ENCODE data around the gene COL1A2. TPM values are rescaled to one million over a fixed set of nuclear protein-coding genes. Genes with fewer than 3 reads are reported as not detected.

The COL1A2 gene
- total and polyA plus RNA-seq, 5 donors from 2014 or later: not detected

GRCh38 chr7:94357076-94357475 lies 37.6 kb upstream of the COL1A2 start:
- no peaks in the 10 kb centered on the region for H3K36me3 Mint-ChIP-seq

GRCh38 chr7:94360926-94361325 lies 33.8 kb upstream of the COL1A2 start:
- Histone ChIP-seq H3K4me3 (ENCODE audit: low read depth, low read length) (no peak overlapping the region), H3K9me3 (ENCODE audit: control insufficient read depth in 2 of 2, low read length in 2 of 2) (no peaks in the 10 kb centered on the region), H3K4me1 (ENCODE audit: control insufficient read depth, insufficient read depth, low read length, poor library complexity, severe bottlenecking) (no peaks in the 10 kb centered on the region), H3K27ac (ENCODE audit: insufficient read depth, low read length, poor library complexity, severe bottlenecking) (no peak overlapping the region), H3K27me3 (ENCODE audit: control insufficient read depth, insufficient read depth, low read length) (no peaks in the 10 kb centered on the region), H3K36me3 (ENCODE audit: control insufficient read depth, insufficient read depth, low read length) (no peaks in the 10 kb centered on the region)
- ATAC-seq (ENCODE audit: low read depth in 2 of 2) (no peak), DNase-seq (no peak)
- peaks cover 0 to 7% (median 2%) of the 10 kb centered on the region in 7 donors for H3K9me3 Mint-ChIP-seq
- no peak overlapping the region for H3K4me3 Mint-ChIP-seq
- no peaks in the 10 kb centered on the region for H3K4me1 Mint-ChIP-seq
- no peaks in the 10 kb centered on the region for H3K36me3 Mint-ChIP-seq
- no peaks in the 10 kb centered on the region for H3K27me3 Mint-ChIP-seq
- no peak overlapping the region for H3K27ac Mint-ChIP-seq

More at GRCh38 chr7:94357076-94357475, 37.6 kb upstream of the COL1A2 start:
- Mint-ChIP-seq H3K27ac (no peak overlapping the region), H3K27me3 (no peaks in the 10 kb centered on the region), H3K4me1 (no peaks in the 10 kb centered on the region), H3K4me3 (no peak overlapping the region), H3K9me3 (peaks cover 0 to 6% (median 0%) of the 10 kb centered on the region in 7 donors)
- Histone ChIP-seq H3K9me3 (ENCODE audit: control insufficient read depth in 2 of 2, low read length in 2 of 2) (no peaks in the 10 kb centered on the region), H3K36me3 (ENCODE audit: control insufficient read depth, insufficient read depth, low read length) (no peaks in the 10 kb centered on the region), H3K4me1 (ENCODE audit: control insufficient read depth, insufficient read depth, low read length, poor library complexity, severe bottlenecking) (no peaks in the 10 kb centered on the region), H3K27me3 (ENCODE audit: control insufficient read depth, insufficient read depth, low read length) (no peaks in the 10 kb centered on the region), H3K27ac (ENCODE audit: insufficient read depth, low read length, poor library complexity, severe bottlenecking) (no peak overlapping the region), H3K4me3 (ENCODE audit: low read depth, low read length) (no peak overlapping the region)
- DNase-seq: no peak
- ATAC-seq (ENCODE audit: low read depth in 2 of 2): no peak

- H3K36me3 Mint-ChIP-seq: no peaks in the 10 kb centered on the region
Measured at GRCh38 chr7:94362276-94362675, 32.4 kb upstream of the COL1A2 start.

GRCh38 chr7:94364816-94365215 lies 29.9 kb upstream of the COL1A2 start:
- H3K4me3 ChIP-seq (ENCODE audit: low read depth, low read length): no peak overlapping the region
- no peaks in the 10 kb centered on the region for H3K36me3 ChIP-seq (ENCODE audit: control insufficient read depth, insufficient read depth, low read length)
- H3K4me1 Mint-ChIP-seq: no peaks in the 10 kb centered on the region
- H3K27me3 Mint-ChIP-seq: no peaks in the 10 kb centered on the region
- no peak overlapping the region for H3K27ac Mint-ChIP-seq
- H3K9me3 ChIP-seq (ENCODE audit: control insufficient read depth in 2 of 2, low read length in 2 of 2): no peaks in the 10 kb centered on the region
- no peak for DNase-seq
- no peaks in the 10 kb centered on the region for H3K27me3 ChIP-seq (ENCODE audit: control insufficient read depth, insufficient read depth, low read length)
- no peak overlapping the region for H3K4me3 Mint-ChIP-seq
- peaks cover 0 to 7% (median 0%) of the 10 kb centered on the region in 7 donors for H3K9me3 Mint-ChIP-seq
- H3K27ac ChIP-seq (ENCODE audit: insufficient read depth, low read length, poor library complexity, severe bottlenecking): no peak overlapping the region
- no peaks in the 10 kb centered on the region for H3K36me3 Mint-ChIP-seq
- H3K4me1 ChIP-seq (ENCODE audit: control insufficient read depth, insufficient read depth, low read length, poor library complexity, severe bottlenecking): no peaks in the 10 kb centered on the region
- no peak for ATAC-seq (ENCODE audit: low read depth in 2 of 2)

More at GRCh38 chr7:94362276-94362675, 32.4 kb upstream of the COL1A2 start:
- peaks cover 0 to 7% (median 2%) of the 10 kb centered on the region in 7 donors for H3K9me3 Mint-ChIP-seq
- DNase-seq (no peak), ATAC-seq (ENCODE audit: low read depth in 2 of 2) (no peak)
- Histone ChIP-seq H3K27ac (ENCODE audit: insufficient read depth, low read length, poor library complexity, severe bottlenecking) (no peak overlapping the region), H3K27me3 (ENCODE audit: control insufficient read depth, insufficient read depth, low read length) (no peaks in the 10 kb centered on the region), H3K4me1 (ENCODE audit: control insufficient read depth, insufficient read depth, low read length, poor library complexity, severe bottlenecking) (no peaks in the 10 kb centered on the region), H3K9me3 (ENCODE audit: control insufficient read depth in 2 of 2, low read length in 2 of 2) (no peaks in the 10 kb centered on the region), H3K4me3 (ENCODE audit: low read depth, low read length) (no peak overlapping the region), H3K36me3 (ENCODE audit: control insufficient read depth, insufficient read depth, low read length) (no peaks in the 10 kb centered on the region)
- no peak overlapping the region for H3K27ac Mint-ChIP-seq
- H3K4me3 Mint-ChIP-seq: no peak overlapping the region
- H3K4me1 Mint-ChIP-seq: no peaks in the 10 kb centered on the region
- H3K27me3 Mint-ChIP-seq: no peaks in the 10 kb centered on the region

GRCh38 chr7:94366163-94366562 lies 28.5 kb upstream of the COL1A2 start:
- Mint-ChIP-seq H3K9me3 (peaks cover 0 to 5% (median 0%) of the 10 kb centered on the region in 7 donors), H3K36me3 (no peaks in the 10 kb centered on the region), H3K4me1 (no peaks in the 10 kb centered on the region), H3K4me3 (no peak overlapping the region), H3K27ac (no peak overlapping the region), H3K27me3 (no peaks in the 10 kb centered on the region)
- no peak overlapping the region for H3K27ac ChIP-seq (ENCODE audit: insufficient read depth, low read length, poor library complexity, severe bottlenecking)
- H3K27me3 ChIP-seq (ENCODE audit: control insufficient read depth, insufficient read depth, low read length): no peaks in the 10 kb centered on the region
- no peaks in the 10 kb centered on the region for H3K4me1 ChIP-seq (ENCODE audit: control insufficient read depth, insufficient read depth, low read length, poor library complexity, severe bottlenecking)
- DNase-seq (no peak), ATAC-seq (ENCODE audit: low read depth in 2 of 2) (no peak)
- no peak overlapping the region for H3K4me3 ChIP-seq (ENCODE audit: low read depth, low read length)
- H3K9me3 ChIP-seq (ENCODE audit: control insufficient read depth in 2 of 2, low read length in 2 of 2): no peaks in the 10 kb centered on the region
- no peaks in the 10 kb centered on the region for H3K36me3 ChIP-seq (ENCODE audit: control insufficient read depth, insufficient read depth, low read length)

GRCh38 chr7:94366832-94367231 lies 27.9 kb upstream of the COL1A2 start:
- no peak for ATAC-seq (ENCODE audit: low read depth in 2 of 2)
- H3K27ac Mint-ChIP-seq: no peak overlapping the region

GRCh38 chr7:94367949-94368348 lies 26.7 kb upstream of the COL1A2 start:
- Mint-ChIP-seq H3K27me3 (no peaks in the 10 kb centered on the region), H3K36me3 (no peaks in the 10 kb centered on the region), H3K4me1 (no peaks in the 10 kb centered on the region), H3K4me3 (no peak overlapping the region), H3K27ac (no peak overlapping the region), H3K9me3 (peaks cover 0 to 3% (median 0%) of the 10 kb centered on the region in 7 donors)
- Histone ChIP-seq H3K9me3 (ENCODE audit: control insufficient read depth in 2 of 2, low read length in 2 of 2) (no peaks in the 10 kb centered on the region), H3K27me3 (ENCODE audit: control insufficient read depth, insufficient read depth, low read length) (no peaks in the 10 kb centered on the region), H3K27ac (ENCODE audit: insufficient read depth, low read length, poor library complexity, severe bottlenecking) (no peak overlapping the region), H3K36me3 (ENCODE audit: control insufficient read depth, insufficient read depth, low read length) (no peaks in the 10 kb centered on the region), H3K4me1 (ENCODE audit: control insufficient read depth, insufficient read depth, low read length, poor library complexity, severe bottlenecking) (no peaks in the 10 kb centered on the region), H3K4me3 (ENCODE audit: low read depth, low read length) (no peak overlapping the region)
- DNase-seq: no peak
- ATAC-seq (ENCODE audit: low read depth in 2 of 2): no peak

More at GRCh38 chr7:94366832-94367231, 27.9 kb upstream of the COL1A2 start:
- no peak overlapping the region for H3K27ac ChIP-seq (ENCODE audit: insufficient read depth, low read length, poor library complexity, severe bottlenecking)
- H3K4me3 Mint-ChIP-seq: no peak overlapping the region
- no peaks in the 10 kb centered on the region for H3K27me3 ChIP-seq (ENCODE audit: control insufficient read depth, insufficient read depth, low read length)
- no peaks in the 10 kb centered on the region for H3K9me3 ChIP-seq (ENCODE audit: control insufficient read depth in 2 of 2, low read length in 2 of 2)
- no peaks in the 10 kb centered on the region for H3K27me3 Mint-ChIP-seq
- no peaks in the 10 kb centered on the region for H3K4me1 ChIP-seq (ENCODE audit: control insufficient read depth, insufficient read depth, low read length, poor library complexity, severe bottlenecking)
- no peaks in the 10 kb centered on the region for H3K4me1 Mint-ChIP-seq
- no peaks in the 10 kb centered on the region for H3K36me3 ChIP-seq (ENCODE audit: control insufficient read depth, insufficient read depth, low read length)
- H3K9me3 Mint-ChIP-seq: peaks cover 0 to 5% (median 0%) of the 10 kb centered on the region in 7 donors
- H3K4me3 ChIP-seq (ENCODE audit: low read depth, low read length): no peak overlapping the region
- no peaks in the 10 kb centered on the region for H3K36me3 Mint-ChIP-seq
- no peak for DNase-seq

GRCh38 chr7:94368371-94368791 lies 26.3 kb upstream of the COL1A2 start:
- no peaks in the 10 kb centered on the region for H3K4me1 Mint-ChIP-seq
- Histone ChIP-seq H3K4me1 (ENCODE audit: control insufficient read depth, insufficient read depth, low read length, poor library complexity, severe bottlenecking) (no peaks in the 10 kb centered on the region), H3K36me3 (ENCODE audit: control insufficient read depth, insufficient read depth, low read length) (no peaks in the 10 kb centered on the region), H3K4me3 (ENCODE audit: low read depth, low read length) (no peak overlapping the region), H3K9me3 (ENCODE audit: control insufficient read depth in 2 of 2, low read length in 2 of 2) (no peaks in the 10 kb centered on the region), H3K27ac (ENCODE audit: insufficient read depth, low read length, poor library complexity, severe bottlenecking) (no peak overlapping the region), H3K27me3 (ENCODE audit: control insufficient read depth, insufficient read depth, low read length) (no peaks in the 10 kb centered on the region)
- no peak overlapping the region for H3K27ac Mint-ChIP-seq
- no peak overlapping the region for H3K4me3 Mint-ChIP-seq
- H3K27me3 Mint-ChIP-seq: no peaks in the 10 kb centered on the region
- peaks cover 0 to 3% (median 0%) of the 10 kb centered on the region in 7 donors for H3K9me3 Mint-ChIP-seq
- no peaks in the 10 kb centered on the region for H3K36me3 Mint-ChIP-seq
- ATAC-seq (ENCODE audit: low read depth in 2 of 2) (no peak), DNase-seq (no peak)
